RKO (cell line): ENCODE results near the gene VWCE.
"Not testable (repeated sequence)": the region's sequence is repeated elsewhere in the genome, so short reads cannot be mapped to it uniquely, and the experiment has no call there.

Experiments
- DNase-seq: peaks from one replicate; pipeline ENCODE4 v3.0.0-alpha.2; 2016; ENCODE audit warnings: low spot score

Gene VWCE

DNA sequence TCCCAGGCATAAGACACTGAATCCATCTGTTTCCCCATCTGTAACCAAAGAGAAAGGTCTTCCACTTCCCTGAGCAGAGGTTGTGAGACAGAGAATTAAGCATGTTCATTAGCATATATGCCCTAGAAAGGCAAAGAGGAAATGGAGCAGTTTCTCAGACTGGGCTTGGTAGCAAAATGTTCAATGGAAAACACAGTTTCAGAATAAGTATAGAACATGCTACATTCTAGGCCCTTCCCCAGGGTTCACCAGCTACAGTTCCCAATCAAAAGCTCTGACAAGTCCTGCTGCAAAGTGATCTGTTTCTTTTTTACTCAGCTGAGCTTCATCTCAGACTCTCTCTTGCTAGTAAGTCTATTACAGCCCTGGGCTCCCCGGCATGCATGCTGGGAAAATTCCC, 42.8 kb downstream of the VWCE start:
- not testable (repeated sequence) for DNase-seq

GRCh38 chr11:61250796-61251765, 44.0 kb downstream of the VWCE start:
- not testable (repeated sequence) for DNase-seq

DNA sequence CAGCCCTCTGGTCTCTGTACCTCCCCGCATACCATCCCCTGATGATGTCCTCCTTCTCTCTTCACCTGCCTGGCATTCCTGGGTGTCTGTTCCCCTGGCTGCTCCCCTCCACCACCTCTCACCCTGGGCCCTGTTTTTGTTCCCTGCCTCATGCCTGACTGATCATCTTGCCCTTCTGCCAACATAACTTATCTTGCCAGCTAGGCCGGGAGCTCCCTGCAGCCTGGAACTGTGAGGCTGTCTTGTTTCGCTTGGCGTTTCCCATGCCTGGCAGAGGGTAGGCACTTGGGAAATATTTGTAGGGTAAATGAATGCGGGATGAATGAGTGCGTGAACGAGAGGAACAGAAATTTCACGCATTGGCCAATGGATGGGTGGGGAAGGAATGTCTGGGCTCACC, 45.9 kb downstream of the VWCE start:
- not testable (repeated sequence) for DNase-seq

DNA sequence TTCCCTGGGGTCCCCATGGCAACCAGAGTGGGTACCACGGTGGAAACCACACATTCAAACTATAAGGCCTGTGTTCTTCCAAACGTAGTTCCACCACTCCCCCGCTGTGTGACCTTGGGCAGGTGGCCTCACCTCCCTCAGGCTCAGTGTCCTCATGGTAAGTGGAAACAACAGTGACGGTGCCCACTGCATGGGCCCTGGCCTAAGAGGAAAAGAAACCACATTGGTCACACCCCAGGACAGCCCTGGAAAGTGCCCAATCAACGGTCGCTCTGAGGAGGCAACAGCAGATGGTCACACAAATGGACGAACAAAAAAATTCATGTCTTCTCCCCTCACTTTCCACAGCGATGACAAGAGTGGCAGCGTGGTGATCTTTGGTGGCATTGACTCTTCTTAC, 47.0 kb downstream of the VWCE start:
- not testable (repeated sequence) for DNase-seq

- DNase-seq, result not testable (repeated sequence)
These were observed 49.7 kb downstream of the VWCE start for GRCh38 chr11:61245284-61245964.

DNA sequence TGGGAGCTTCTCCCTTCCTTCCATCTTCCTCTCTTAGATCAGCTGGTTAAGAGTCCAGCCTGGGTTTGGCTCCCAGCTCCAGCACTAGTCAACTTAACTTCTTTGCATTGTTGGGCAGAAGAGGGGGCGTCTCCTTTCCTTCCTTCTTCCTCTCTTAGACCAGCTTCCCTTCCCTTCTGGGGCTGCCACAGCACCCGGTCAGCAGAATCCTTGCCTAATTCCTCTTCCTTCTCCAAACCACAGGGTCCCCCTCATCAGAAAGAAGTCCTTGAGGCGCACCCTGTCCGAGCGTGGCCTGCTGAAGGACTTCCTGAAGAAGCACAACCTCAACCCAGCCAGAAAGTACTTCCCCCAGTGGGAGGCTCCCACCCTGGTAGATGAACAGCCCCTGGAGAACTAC, 53.6 kb downstream of the VWCE start:
- DNase-seq, result not testable (repeated sequence)

DNA sequence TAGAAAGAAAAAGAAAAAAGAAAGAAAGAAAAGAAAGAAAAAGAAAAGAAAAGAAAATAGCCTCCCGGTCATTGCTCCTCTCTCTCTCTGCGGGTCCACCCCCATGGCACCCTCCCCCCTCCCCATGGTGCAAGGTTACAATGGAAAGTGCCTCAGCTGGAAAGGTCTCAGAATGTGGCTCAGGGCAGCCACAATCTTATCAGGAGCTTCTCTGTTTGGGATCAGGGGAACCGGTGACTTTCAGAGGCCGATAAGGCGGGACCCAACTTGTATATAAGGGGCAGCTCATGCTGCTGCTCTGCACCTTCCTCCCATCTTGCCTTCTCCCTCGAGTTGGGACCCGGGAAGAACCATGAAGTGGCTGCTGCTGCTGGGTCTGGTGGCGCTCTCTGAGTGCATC, 54.2 kb downstream of the VWCE start, which contains the start of gene PGA5:
Gene PGA5, plus strand, starts transcription at position 301 of the 400 bp plus-strand sequence. Its CDS starts 52 bp downstream, at position 353.
- not testable (repeated sequence) for DNase-seq

DNA sequence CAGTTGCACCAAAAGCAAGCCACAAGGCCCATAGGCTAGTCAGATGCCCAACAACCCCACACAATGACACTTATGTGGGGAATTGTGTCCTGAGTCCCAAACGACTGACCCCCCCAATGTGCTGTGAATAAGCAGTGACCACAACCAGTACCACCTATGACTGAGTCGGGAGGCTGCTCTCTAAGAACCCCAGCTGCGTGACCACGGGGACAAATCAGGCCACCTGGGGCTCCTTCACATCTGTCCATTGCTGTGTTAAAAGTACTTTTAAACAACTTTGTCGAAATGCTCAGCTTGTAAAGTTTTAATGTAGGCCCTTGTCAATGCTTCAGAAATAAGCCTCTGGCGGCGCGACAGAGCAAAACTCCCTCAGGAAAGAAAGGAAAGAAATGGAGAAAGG, 54.8 kb downstream of the VWCE start:
- not testable (repeated sequence) for DNase-seq

GRCh38 chr11:61237130-61237529, 58.0 kb downstream of the VWCE start:
- not testable (repeated sequence) for DNase-seq

DNA sequence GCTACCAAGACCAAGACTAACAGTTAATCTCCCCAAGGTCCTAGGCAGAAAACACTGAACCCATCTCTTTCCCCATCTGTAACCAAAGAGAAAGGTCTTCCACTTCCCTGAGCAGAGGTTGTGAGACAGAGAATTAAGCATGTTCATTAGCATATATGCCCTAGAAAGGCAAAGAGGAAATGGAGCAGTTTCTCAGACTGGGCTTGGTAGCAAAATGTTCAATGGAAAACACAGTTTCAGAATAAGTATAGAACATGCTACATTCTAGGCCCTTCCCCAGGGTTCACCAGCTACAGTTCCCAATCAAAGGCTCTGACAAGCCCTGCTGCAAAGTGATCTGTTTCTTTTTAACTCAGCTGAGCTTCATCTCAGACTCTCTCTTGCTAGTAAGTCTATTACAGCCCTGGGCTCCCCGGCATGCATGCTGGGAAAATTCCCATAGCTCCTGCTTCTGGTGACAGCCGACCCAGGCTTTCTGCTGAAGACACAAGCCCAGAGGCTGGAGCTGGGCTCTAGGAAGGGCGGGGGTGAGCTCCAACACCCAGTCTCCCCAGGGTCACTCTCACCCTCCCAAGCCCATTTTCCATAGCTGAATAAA, 62.5 kb downstream of the VWCE start:
- not testable (repeated sequence) for DNase-seq

DNA sequence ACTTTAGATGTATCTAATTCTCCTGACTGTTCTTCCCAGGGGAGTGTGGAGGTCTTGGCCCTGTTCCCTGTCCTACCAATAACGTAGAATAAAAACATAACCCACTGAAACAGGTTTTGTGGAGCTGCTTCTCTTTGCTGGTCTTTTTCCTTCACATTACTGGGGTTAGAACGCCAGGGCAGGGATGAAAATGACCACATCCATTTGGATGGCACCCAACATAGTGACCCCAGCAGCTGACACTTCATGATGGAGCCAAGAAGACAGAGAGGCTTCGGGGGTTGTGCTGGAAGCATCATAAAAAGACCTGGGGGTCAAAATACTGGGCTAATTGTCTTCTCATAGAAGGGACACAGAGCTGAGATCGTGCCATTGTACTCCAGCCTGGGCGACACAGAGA, 63.5 kb downstream of the VWCE start:
- not testable (repeated sequence) for DNase-seq

- not testable (repeated sequence) for DNase-seq
These were observed 64.1 kb downstream of the VWCE start for GRCh38 chr11:61231033-61231432.

GRCh38 chr11:61229458-61229857, 65.7 kb downstream of the VWCE start:
- DNase-seq, result not testable (repeated sequence)

GRCh38 chr11:61226457-61227137, 68.5 kb downstream of the VWCE start:
- DNase-seq, result not testable (repeated sequence)

DNA sequence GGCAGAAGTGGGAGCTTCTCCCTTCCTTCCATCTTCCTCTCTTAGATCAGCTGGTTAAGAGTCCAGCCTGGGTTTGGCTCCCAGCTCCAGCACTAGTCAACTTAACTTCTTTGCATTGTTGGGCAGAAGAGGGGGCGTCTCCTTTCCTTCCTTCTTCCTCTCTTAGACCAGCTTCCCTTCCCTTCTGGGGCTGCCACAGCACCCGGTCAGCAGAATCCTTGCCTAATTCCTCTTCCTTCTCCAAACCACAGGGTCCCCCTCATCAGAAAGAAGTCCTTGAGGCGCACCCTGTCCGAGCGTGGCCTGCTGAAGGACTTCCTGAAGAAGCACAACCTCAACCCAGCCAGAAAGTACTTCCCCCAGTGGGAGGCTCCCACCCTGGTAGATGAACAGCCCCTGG, 72.4 kb downstream of the VWCE start:
- DNase-seq, result not testable (repeated sequence)

- not testable (repeated sequence) for DNase-seq
These were observed 73.1 kb downstream of the VWCE start, which contains the start of gene PGA4 for GRCh38 chr11:61222047-61222446. TSS of gene PGA4 (plus strand) at chr11:61222347. CDS start at chr11:61222401, 54 bp downstream.

DNA sequence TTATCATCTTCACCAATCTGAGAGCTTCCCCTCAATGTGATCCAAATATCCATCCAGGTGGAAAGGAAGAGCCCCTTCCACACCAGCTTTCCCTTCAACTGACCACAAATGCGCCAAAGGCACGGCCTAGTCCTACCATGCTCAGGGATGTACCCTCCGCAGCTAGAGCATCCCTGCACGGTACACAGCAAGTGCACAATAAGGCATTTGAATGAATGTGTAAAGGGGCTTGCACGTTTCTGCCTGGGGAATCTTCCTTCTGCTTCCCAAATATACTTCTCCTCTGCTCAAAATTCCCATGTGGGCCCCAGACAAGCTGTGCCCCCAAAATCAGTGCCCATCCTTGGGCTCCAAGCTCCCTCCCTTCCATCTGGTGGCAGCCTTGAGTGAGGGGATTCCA, 76.1 kb downstream of the VWCE start:
- not testable (repeated sequence) for DNase-seq

DNA sequence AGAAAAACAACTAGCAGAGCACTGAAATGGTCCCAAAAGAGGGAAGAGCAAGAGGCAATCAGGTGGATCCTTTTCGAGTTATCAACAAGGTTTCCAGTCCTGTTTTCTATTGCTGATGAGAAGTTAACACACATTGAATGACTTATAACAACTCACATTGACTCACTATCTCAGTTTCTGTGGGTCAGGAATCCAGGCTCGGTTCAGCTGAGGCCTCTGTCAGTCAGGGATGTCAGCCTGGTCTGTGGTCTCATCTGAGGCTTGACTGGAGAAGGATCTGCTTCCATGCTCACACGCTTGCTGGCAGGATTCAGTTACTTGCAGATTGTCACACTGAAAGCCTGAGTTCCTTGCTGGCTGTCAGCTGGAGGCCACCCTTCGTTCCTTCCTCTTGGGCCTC, 76.8 kb downstream of the VWCE start:
- DNase-seq, result not testable (repeated sequence)

DNA sequence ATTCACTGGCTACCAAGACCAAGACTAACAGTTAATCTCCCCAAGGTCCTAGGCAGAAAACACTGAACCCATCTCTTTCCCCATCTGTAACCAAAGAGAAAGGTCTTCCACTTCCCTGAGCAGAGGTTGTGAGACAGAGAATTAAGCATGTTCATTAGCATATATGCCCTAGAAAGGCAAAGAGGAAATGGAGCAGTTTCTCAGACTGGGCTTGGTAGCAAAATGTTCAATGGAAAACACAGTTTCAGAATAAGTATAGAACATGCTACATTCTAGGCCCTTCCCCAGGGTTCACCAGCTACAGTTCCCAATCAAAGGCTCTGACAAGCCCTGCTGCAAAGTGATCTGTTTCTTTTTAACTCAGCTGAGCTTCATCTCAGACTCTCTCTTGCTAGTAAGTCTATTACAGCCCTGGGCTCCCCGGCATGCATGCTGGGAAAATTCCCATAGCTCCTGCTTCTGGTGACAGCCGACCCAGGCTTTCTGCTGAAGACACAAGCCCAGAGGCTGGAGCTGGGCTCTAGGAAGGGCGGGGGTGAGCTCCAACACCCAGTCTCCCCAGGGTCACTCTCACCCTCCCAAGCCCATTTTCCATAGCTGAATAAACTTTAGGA, 81.3 kb downstream of the VWCE start:
- DNase-seq, result not testable (repeated sequence)

GRCh38 chr11:61212202-61212601, 82.9 kb downstream of the VWCE start:
- not testable (repeated sequence) for DNase-seq

GRCh38 chr11:61211327-61211952, 83.7 kb downstream of the VWCE start:
- DNase-seq, result not testable (repeated sequence)
